Ramos (cell line): ENCODE data around the gene SPDYE18.
"Not testable (repeated sequence)": the region's sequence is repeated elsewhere in the genome, so short reads cannot be mapped to it uniquely, and the experiment has no call there.

Source experiments
- in situ Hi-C: fragments of 300-500 bp; cut with MboI; formaldehyde crosslinking; loops from one replicate; pipeline ENCODE4 v1.14.3; 2022; ENCODE audit warnings: low sequenced_read_pairs; ENCODE audit not compliant: unreplicated experiment

Gene SPDYE18, protein sequence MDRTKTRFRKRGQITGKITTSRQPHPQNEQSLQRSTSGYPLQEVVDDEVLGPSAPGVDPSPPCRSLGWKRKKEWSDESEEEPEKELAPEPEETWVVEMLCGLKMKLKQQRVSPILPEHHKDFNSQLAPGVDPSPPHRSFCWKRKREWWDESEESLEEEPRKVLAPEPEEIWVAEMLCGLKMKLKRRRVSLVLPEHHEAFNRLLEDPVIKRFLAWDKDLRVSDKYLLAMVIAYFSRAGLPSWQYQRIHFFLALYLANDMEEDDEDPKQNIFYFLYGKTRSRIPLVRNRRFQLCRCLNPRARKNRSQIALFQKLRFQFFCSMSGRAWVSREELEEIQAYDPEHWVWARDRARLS

DNA sequence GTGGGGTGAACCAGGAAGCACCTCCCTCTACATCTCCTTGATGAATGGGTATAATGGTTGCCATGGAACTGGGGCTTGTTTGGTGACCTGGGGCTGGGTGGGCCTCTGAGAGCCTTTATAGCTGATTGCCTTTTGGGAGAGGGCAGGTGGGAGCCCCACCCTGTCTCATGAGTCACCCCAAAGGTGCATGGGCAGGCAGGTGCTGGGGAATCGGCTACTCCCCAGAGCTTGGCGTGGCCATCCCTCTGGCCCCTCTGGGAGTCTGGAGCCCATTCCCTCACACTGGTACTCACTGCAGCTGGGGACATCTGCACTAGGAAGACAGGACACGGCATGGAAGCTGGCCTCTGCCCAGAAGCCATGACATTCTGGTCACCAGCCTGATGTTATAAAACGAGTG, at the start of gene SPDYE18:
Gene SPDYE18, minus strand, starts transcription at position 2 of the 400 bp plus-strand sequence. CDS start 2,046 bp downstream, outside the sequence.
- in situ Hi-C loops = not testable (repeated sequence)

DNA sequence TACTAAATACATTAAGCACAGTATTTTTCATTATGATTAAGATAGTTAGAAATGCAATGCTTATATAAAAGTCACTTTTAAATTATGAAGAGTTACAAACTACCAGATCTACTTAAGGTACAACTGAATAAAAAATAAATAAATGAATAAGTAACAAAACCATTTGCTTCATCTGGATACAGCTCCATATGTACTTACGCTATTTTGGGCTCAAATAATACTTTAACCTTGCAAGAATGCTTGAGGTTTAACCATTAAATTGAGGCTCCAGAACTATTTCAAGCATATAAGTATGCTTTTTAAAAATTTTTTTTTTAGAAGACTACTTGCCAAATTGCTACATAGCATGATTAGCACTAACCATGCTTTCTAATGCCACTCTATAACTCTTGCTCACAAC, 46.0 kb upstream of the SPDYE18 start:
- in situ Hi-C loops = loop anchor here (25.0 kb wide), 1 partner anchor 596 kb away; the partner anchor contains the start of gene UPK3B

DNA sequence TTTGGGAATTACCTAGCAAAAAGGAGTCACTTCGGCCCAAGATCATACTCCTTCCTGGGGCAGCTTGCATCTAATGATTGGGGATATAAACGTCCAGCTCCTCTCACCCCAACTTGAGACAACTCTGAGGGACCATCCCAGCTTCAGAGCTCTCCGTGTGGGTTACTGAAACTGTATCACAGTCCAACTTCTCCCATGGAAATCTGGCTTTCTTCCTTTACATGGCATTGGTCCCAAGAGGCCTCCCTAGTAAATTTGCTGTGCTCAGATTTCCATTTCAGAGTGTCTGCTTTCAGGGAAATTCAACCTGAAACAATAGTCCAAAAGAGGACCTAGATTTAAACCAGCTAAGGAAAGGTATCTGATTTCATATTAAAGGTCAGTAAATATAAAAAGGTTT, 45.3 kb upstream of the SPDYE18 start:
- in situ Hi-C loops = loop anchor here (25.0 kb wide), 1 partner anchor 595 kb away; the partner anchor contains the start of gene UPK3B

DNA sequence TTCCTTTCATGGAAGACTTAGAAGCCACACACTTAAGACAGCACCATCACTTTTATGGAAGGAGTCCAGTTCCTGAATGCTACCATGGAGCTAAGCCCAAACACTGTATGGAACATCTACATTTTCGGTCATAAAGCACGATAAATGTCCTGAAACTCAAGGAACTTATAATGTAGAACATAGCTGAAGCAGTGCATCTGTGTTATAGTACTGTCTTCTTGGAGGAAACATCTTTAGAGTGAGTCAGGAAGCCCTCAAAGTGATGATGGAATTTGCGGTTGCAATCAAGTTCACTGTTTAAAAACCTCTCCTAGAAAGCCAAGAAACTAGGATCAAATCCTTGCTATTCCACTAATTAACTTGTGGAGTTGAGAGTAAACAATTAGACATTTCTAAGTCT, 43.5 kb upstream of the SPDYE18 start:
- in situ Hi-C loops = loop anchor here (25.0 kb wide), 1 partner anchor 594 kb away; the partner anchor contains the start of gene UPK3B

DNA sequence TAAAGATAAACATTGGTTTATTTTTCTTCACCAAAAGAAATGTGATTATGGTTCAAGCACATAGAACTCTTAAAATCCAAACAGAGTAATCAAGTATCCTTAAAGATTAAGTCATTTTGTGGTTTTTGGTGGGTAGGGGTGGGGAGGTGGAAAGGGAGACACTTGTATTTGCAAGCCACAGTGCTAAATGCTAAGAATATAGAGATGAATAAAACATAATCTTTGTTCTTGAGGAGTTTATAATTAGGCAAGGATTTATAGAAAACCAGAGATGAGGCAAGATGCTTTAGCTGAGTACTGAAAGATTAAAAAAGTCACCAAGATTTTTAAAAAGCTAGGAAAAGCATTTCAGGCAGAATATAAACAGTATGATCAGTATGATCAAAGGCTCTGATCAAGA, 40.3 kb upstream of the SPDYE18 start:
- in situ Hi-C loops = loop anchor here (25.0 kb wide), 1 partner anchor 590 kb away; the partner anchor contains the start of gene UPK3B

DNA sequence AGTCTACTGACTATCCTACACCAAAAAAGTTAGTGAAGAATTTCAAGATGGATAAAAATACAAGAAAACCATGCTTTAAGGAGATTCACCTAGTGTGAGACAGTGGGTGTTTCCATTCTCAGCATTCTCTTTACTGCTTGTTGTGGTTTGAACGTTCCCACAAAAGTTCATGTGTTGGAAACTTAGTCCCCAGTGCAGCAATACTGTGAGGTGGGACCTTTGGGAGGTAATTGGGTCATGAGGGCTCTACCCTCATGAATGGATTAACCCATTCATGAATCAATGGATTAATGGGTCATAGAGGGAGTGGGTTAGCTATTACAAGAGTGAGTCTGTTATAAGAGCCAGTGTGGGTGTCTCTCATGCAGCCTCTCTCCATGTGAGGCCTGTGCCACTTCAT, 38.8 kb upstream of the SPDYE18 start:
- in situ Hi-C loops = loop anchor here (25.0 kb wide), 1 partner anchor 589 kb away; the partner anchor contains the start of gene UPK3B

DNA sequence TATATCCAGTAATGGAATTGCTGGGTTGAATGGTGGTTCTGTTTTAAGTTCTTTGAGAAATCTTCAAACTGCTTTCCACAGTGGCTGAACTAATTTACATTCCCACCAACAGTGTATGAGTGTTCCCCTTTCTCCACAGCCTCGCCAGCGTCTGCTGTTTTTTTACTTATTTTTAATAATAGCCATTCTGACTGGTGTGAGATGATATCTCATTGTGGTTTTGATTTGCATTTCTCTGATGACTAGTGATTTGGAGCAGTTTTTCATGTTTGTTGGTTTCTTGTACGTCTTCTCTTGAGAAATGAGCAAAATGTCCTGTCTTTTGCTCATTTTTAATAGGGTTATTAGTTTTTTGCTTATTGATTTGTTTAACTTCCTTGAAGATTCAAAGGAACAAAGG, 38.1 kb upstream of the SPDYE18 start:
- in situ Hi-C loops = loop anchor here (25.0 kb wide), 1 partner anchor 588 kb away; the partner anchor contains the start of gene UPK3B

DNA sequence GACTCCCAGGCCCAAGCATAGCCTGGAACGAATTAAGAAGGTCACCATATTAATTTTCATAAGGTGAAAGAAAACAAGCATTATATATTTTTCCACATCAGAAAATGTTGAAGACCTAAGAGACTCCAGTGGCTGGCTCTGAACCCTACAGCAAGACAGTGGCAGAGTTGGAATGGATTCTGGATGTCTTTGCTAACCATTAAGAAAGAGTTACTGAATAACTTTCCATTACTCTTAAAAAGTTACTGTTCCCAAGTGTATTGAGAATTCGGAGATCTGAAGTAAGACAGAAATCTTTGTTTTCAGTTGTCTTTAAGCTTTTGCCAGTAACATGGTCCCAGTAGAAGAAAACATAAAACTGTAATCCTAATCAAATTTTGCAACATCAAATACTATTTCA, 29.9 kb upstream of the SPDYE18 start:
- in situ Hi-C loops = not testable (repeated sequence)

DNA sequence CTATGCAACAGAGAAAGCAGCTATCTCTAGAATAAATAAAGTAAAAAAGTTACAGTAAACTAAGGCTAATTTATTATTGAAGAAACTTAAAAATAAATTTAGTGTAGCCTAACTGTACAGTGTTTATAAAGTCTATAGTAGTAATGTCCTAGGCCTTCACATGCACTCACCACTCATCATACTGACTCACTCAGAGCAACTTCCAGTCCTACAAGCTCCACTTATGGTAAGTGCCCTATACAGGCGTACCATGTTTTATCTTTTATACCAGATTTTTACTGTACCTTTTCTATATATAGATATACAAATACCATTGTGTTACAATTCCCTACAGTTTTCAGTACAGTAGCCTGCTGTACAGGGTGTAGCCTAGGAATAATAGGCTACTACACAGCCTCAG, 19.8 kb upstream of the SPDYE18 start:
- in situ Hi-C loops = not testable (repeated sequence)

DNA sequence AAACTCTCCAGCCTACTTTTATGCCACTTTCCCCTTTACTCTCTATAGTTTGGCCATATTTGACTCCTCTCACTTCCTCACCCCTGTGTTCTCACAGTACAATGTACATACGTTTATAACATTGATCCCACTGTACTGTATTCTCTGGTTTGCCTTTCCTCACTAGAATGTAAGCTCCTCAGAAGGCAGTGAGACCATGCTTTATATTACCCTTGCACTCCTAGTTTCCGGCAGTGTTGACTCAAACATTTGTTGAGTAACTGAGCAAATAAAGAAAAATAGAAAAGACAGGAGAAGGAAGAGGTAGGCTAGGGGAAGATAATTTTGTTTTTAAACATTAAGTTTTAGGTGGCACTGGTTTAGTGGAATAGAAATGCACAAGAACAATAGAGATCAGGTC, 17.9 kb upstream of the SPDYE18 start:
- in situ Hi-C loops = not testable (repeated sequence)

DNA sequence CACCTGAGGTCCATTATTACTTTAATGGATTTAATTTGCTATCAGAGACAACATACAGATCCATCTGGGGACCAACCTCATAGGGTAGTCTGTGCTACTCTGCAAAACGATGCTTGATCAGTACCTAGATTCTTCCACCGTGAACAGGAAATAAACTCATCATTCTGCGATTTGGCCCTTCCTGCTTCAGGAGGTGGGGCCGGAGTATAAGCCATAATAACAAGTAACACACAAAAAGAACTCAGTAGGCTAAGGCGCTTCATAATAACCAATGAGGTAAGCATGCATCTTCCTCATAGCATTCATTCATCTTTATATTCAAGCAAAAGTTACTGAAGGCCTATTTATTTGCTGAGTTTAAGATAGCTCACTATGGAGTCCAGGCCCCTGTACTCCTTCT, 17.3 kb upstream of the SPDYE18 start:
- in situ Hi-C loops = not testable (repeated sequence)

DNA sequence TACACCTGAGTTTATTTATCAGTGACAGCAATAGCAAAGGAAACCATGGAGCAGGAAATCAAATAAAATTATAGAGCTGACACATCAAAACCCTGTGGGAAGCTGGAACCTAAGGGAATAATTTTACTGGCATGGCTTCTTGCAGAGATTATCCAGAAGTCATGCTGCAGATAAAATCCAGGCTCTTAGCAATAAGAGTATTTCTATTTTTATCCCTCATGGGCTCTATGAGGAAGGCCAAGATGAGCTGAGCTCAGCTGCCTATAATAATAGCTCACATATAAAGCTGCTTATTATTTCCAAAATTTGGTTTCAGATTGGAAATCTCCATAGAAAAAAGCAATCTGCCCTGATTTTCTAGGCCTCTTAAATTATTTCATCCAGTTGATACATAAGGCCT, 16.8 kb upstream of the SPDYE18 start:
- in situ Hi-C loops = not testable (repeated sequence)

DNA sequence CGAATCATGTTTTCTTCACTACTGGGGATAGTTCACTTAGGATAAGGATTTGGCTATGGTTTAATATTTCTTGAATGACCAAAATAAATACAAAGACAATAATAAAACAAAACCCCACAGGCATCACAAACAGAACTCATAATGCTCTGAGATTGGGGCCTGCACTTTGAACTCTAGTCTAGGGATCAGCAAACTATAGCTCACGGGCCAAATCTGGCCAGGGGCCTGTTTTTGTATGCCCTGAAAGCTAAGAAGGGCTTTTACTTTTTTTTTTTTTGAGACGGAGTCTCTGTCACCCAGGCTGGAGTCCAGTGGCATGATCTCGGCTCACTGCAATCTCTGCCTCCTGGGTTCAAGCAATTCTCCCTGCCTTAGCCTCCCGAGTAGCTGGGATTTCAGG, 14.7 kb upstream of the SPDYE18 start:
- in situ Hi-C loops = not testable (repeated sequence)

DNA sequence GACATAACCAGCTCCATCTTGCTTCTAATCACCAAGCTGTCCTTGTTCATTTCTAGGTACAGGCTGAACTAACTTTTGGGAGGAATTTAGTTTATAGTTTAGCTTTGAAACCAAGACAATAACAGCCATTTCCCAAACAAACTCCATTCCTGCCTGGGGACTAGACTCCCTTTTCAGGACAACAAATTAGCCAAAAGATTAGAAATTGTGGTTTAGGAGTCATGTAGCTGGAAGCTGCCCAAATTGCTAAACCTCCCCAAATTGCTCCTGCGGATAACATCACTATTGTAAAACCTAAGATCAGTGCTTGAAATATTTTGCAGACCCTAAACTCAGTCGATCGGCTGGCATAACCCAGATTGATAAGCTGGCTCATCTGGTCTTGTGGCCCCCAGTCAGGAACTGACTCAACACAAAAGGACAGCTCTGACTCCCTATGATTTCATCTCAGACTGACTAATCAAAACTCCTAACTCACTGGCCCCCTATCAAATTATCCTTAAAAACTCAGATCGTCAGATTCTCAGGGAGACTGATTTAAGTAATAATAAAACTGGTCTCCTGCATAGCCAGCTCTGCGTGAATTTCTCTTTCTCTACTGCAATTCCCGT, 12.5 kb upstream of the SPDYE18 start:
- in situ Hi-C loops = not testable (repeated sequence)

DNA sequence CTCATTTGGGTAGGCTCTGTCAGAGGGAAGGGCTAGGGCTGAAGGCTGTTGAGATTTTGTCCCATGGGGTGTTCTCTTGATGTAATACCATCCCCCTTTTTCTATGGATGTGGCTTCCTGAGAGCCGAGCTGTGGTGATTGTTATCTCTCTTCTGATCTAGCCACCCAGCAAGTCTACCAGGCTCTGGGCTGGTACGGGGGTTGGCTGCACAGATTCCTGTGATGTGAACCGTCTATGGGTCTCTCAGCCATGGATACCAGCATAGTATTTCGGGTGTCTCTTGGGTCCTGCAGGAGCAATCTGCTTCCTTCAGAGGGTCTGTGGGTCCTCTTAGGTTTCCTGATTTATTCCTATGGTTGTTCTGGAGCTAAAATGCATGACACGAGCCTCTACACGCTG, 8.8 kb upstream of the SPDYE18 start:
- in situ Hi-C loops = not testable (repeated sequence)

DNA sequence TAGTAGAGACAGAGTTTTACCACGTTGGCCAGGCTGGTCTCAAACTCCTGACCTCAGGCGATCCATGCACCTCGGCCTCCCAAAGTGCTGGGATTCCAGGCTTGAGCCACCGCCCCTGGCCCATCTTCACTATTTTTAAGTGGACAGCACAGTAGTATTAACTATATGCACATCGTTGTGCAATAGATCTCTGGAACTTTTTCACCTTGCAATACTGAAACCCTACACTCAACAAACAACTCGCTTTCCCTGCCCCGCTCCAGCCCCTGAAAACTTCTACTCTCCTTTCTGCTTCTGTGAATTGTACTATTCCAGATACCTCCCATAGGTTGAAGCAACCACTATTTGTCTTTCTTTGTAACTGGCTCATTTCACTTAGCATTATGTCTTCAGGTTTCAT, 3.5 kb upstream of the SPDYE18 start:
- in situ Hi-C loops = not testable (repeated sequence)

DNA sequence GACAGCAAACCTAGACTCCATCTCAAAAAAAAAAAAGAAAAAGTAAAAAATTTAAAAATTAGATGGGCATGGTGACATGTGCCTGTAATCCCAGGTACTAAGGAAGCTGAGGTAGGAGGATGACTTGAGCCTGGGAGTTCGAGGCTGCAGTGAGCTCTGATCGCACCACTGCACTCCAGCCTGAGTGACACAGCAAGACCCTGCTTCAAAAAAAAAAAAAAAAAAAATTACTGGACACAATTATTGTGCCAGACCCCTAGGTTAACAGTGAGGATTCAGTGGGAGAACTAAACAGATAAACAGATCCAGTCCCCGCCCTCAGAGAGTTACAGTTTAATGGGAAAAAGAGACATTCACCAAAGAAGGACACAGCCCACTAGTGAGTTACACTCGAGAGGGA, 1.4 kb upstream of the SPDYE18 start:
- in situ Hi-C loops = not testable (repeated sequence)

DNA sequence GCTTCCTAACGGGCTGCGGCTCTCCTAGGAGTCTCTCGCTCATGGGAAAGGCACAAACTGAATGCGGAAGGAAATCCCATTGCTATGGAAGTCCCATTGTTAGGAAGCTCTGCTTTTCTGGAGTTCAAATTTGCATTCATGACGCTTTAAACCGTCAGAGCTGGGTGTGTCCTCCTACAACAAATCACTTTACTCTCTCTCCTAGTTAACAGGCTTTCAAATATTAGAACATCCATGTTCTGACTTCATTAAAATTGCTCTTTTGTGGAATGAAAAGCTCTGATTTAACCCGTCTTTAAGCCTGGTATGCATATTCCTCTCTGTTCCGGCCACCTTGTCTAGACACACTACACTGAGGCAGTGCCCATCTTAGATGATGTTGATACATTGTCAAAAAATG, 30.1 kb downstream of the SPDYE18 start, which contains the start of gene SPDYE17:
Gene SPDYE17, minus strand, starts transcription at position 101 of the 400 bp plus-strand sequence. CDS start 1,791 bp downstream, outside the sequence.
- in situ Hi-C loops = not testable (repeated sequence)

DNA sequence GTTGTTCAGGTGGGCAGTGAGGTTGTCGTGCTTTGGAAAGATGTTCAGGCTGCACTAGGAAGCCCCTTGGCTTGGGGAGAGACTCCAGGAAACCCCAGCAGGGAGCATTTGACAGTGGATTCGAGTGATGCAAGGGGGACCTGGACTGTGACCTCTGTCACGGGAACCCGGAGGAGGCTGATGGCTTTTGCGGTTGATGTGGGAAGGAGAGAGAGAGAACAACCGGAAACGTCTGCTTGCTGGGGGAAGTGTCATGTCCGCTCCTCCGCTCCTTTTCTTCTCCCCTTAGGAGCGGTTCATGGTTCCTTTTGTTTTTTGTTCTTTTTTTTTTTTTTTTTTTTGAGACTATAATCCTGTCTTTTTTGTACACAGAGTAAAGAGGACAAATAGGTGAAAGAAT, 36.0 kb downstream of the SPDYE18 start:
- in situ Hi-C loops = not testable (repeated sequence)

DNA sequence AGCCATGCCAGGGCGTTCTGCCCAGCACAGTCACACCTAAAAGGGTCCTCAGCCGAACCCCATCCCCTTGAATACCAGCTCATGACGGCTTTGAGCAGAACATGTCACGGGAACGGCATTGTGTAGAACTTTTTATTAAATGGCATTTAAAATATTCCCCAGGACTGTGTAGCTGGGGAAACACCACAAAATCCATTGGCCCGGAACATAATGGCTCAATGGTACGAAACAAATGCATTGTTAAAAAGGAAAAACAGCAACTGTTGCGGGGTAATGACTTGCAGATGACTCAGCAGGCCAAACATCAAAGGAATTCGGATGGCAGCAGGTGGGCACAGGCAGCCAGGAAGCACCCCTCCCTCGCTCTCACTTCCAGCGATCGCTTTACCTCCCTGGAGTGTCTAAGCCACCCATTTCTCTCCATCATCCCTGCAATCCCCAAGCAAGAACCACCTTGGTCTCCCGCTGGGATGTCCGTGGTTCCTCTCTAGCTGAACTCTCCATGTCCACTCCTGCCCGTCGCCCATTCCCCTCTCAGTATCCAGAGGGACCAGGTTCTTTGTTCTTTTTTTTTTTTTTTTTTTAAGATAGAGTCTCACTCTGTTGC, 52.2 kb downstream of the SPDYE18 start:
- in situ Hi-C loops = not testable (repeated sequence)

DNA sequence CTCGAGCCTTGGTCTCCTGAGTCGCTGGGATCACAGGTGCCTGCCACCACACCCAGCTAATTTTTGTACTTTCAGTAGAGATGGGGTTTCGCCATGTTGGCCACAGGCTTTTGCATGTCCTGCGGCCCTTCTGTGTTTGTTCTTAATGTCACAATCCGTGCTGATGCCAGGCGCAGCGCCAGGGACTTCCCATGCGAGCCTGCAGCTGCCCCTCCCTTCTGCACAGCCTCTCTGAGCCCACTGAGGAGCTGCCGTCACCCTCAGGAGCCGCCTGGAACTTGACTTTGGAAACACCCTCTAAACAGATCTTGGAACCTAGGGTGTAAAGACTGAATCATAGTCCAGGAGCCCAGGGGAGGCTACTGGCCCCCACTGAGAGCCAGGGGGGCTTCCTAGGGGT, 54.4 kb downstream of the SPDYE18 start:
- in situ Hi-C loops = not testable (repeated sequence)
